CD4-positive, alpha-beta memory T cell (primary cell): ENCODE data around the gene MAST3. TPM values are rescaled to one million over a fixed set of nuclear protein-coding genes. Genes with fewer than 3 reads are reported as not detected.
A peak's percentile ranks its signal among the peaks of the same experiment; 100 is the strongest.
"Not testable (repeated sequence)": the region's sequence is repeated elsewhere in the genome, so short reads cannot be mapped to it uniquely, and the experiment has no call there.

Experiments
- CTCF ChIA-PET: fragments of 350-600 bp; sonication (Branson Sonifier 250); formaldehyde crosslinking; loops from one replicate; lab custom pipeline; 2021; ENCODE audit warnings: inconsistent platforms; ENCODE audit not compliant: partially characterized antibody; lab: Charles Lee
- POLR2A ChIA-PET: fragments of 350-600 bp; sonication (Branson Sonifier 250); formaldehyde crosslinking; loops from one replicate; lab custom pipeline; 2021; ENCODE audit not compliant: partially characterized antibody; lab: Charles Lee
- DNase-seq, 5 donors: peaks; one replicate each; pipeline versions ENCODE4 v3.0.0 to v3.0.0-alpha.2; 2020 to 2022; ENCODE audit warnings: mixed read lengths in 1 of 5
- H3K27ac ChIP-seq: one replicate; pipeline ENCODE4 v1.7.0; 2013; ENCODE audit warnings: low read depth, low read length
- H3K27me3 ChIP-seq: 2 replicates; pipeline ENCODE4 v1.7.0; 2013; ENCODE audit warnings: mild to moderate bottlenecking, low read length, moderate library complexity; ENCODE audit not compliant: insufficient read depth
- H3K36me3 ChIP-seq: 2 replicates; pipeline ENCODE4 v1.7.0; 2013; ENCODE audit warnings: mild to moderate bottlenecking, low read length, moderate library complexity; ENCODE audit not compliant: insufficient read depth
- H3K4me1 ChIP-seq: 2 replicates; pipeline ENCODE4 v1.7.0; 2013; ENCODE audit warnings: mild to moderate bottlenecking, low read length, moderate library complexity; ENCODE audit not compliant: insufficient read depth
- H3K4me3 ChIP-seq, 2 donors: one replicate each; pipeline ENCODE4 v1.7.0; 2013; ENCODE audit warnings: low read length in 2 of 2, mild to moderate bottlenecking in 1 of 2
- H3K9me3 ChIP-seq, 2 donors: one replicate each; pipeline ENCODE4 v1.7.0; 2013; ENCODE audit warnings: low read length in 2 of 2, control low read depth in 1 of 2; ENCODE audit not compliant: control insufficient read depth in 1 of 2
- H3K27ac Mint-ChIP-seq, 7 donors: one replicate each; pipeline ENCODE4 v1.8.0; 2020 to 2021; ENCODE audit warnings: mixed read lengths in 7 of 7, mild to moderate bottlenecking in 6 of 7, inconsistent platforms in 3 of 7, moderate library complexity in 3 of 7
- H3K27me3 Mint-ChIP-seq, 2 donors: one replicate each; pipeline ENCODE4 v1.8.0; 2020 to 2021; ENCODE audit warnings: mixed read lengths in 2 of 2
- H3K36me3 Mint-ChIP-seq, 2 donors: one replicate each; pipeline ENCODE4 v1.8.0; 2020 to 2021; ENCODE audit warnings: mixed read lengths in 2 of 2, inconsistent platforms in 1 of 2, mild to moderate bottlenecking in 1 of 2
- H3K4me1 Mint-ChIP-seq, 4 donors: one replicate each; pipeline ENCODE4 v1.8.0; 2020 to 2021; ENCODE audit warnings: mixed read lengths in 4 of 4, mild to moderate bottlenecking in 1 of 4
- H3K4me3 Mint-ChIP-seq, 8 donors: one replicate each; pipeline ENCODE4 v1.8.0; 2020 to 2021; ENCODE audit warnings: mixed read lengths in 8 of 8, mild to moderate bottlenecking in 7 of 8, moderate library complexity in 6 of 8, inconsistent platforms in 3 of 8
- H3K9me3 Mint-ChIP-seq, 8 donors: one replicate each; pipeline ENCODE4 v1.8.0; 2020 to 2021; ENCODE audit warnings: mixed read lengths in 8 of 8, mild to moderate bottlenecking in 5 of 8, inconsistent platforms in 3 of 8, moderate library complexity in 1 of 8
- intact Hi-C: fragments of 100-400 bp; cut with micrococcal nuclease; formaldehyde crosslinking; loops from one replicate; pipeline ENCODE4 v1.15.1; 2023
- polyA plus RNA-seq, 2 donors: library from polyadenylated mRNA; unstranded; fragments of 300-500 nt; fragmentation: Illumina TruSeq; gene quantifications; one replicate each; pipeline ENCODE4 v1.2.3, GENCODE V29; 2021
- total RNA-seq, 2 experiments: library from RNA; stranded (reverse); gene quantifications; one replicate each; pipeline ENCODE4 v1.2.3, GENCODE V29; 2021

Gene MAST3
- total and polyA plus RNA-seq, 4 experiments from 2014 or later, result 4.3 to 53.9 (median 34.2) TPM

- Mint-ChIP-seq H3K27me3 (no peaks in the 10 kb centered on the region), H3K27ac (peak overlapping the region; percentile 52 to 85 (median 62)), H3K36me3 (peaks cover 37 to 39% of the 10 kb centered on the region in 2 donors), H3K9me3 (peaks cover 0 to 3% (median 0%) of the 10 kb centered on the region in 8 donors), H3K4me1 (peaks cover 33 to 62% (median 49%) of the 10 kb centered on the region in 4 donors), H3K4me3 (peak overlapping the region; percentile 24 to 80 (median 60))
- ChIA-PET CTCF (no interaction called here), POLR2A (no interaction called here)
- H3K27ac ChIP-seq, result no peak overlapping the region
- intact Hi-C loops, result no loop called here
- no peaks in the 10 kb centered on the region for H3K27me3 ChIP-seq
- H3K9me3 ChIP-seq, result no peaks in the 10 kb centered on the region
- peaks cover 27% of the 10 kb centered on the region for H3K36me3 ChIP-seq
- no peak for DNase-seq
- H3K4me3 ChIP-seq, result no peak overlapping the region
- H3K4me1 ChIP-seq, result peaks cover 52% of the 10 kb centered on the region
Measured at GRCh38 chr19:18083929-18084684, 13.5 kb upstream of the MAST3 start.

- Mint-ChIP-seq H3K27me3 (no peaks in the 10 kb centered on the region), H3K9me3 (peaks cover 0 to 3% (median 0%) of the 10 kb centered on the region in 8 donors), H3K36me3 (peaks cover 24 to 32% of the 10 kb centered on the region in 2 donors), H3K27ac (peak overlapping the region; percentile 98 to 99 (median 98)), H3K4me3 (peak overlapping the region; percentile 95 to 98 (median 97)), H3K4me1 (peaks cover 46 to 76% (median 60%) of the 10 kb centered on the region in 4 donors)
- Histone ChIP-seq H3K27me3 (no peaks in the 10 kb centered on the region), H3K4me1 (peaks cover 70% of the 10 kb centered on the region), H3K4me3 (peak overlapping the region; percentile 84 to 95), H3K9me3 (no peaks in the 10 kb centered on the region), H3K27ac (peak overlapping the region; percentile 87), H3K36me3 (peaks cover 16% of the 10 kb centered on the region)
- intact Hi-C loops, result loop anchor here (2.0 kb wide), 1 partner anchor 19 kb away; no protein-coding TSS in a partner anchor
- CTCF ChIA-PET, result interaction anchor here (1.0 to 3.3 kb wide), 3 partner anchors 14 to 148 kb away, joined by 3 to 10 read pairs (median 7); partner anchors contain the start of gene PIK3R2
- POLR2A ChIA-PET, result interaction anchor here (0.9 to 9.5 kb wide), 12 partner anchors 8 to 283 kb away, joined by 3 to 159 read pairs (median 7); partner anchors contain the start of genes ARRDC2 and MAST3
- no peak for DNase-seq
Measured at GRCh38 chr19:18085702-18086457, 11.7 kb upstream of the MAST3 start.

GRCh38 chr19:18086590-18087138, 10.9 kb upstream of the MAST3 start, which contains the start of gene IL12RB1:
Gene IL12RB1 (minus strand): TSS chr19:18086934. CDS start chr19:18086823, 111 bp downstream.
- Histone ChIP-seq H3K27ac (peak within 1 kb of the TSS; percentile 87), H3K36me3 (peaks cover 15% of the 10 kb centered on the region), H3K9me3 (no peaks in the 10 kb centered on the region), H3K27me3 (no peaks in the 10 kb centered on the region), H3K4me1 (peaks cover 77% of the 10 kb centered on the region), H3K4me3 (peak within 1 kb of the TSS; percentile 84 to 95)
- H3K27me3 Mint-ChIP-seq, result no peaks in the 10 kb centered on the region
- H3K9me3 Mint-ChIP-seq, result peaks cover 0 to 3% (median 0%) of the 10 kb centered on the region in 8 donors
- POLR2A ChIA-PET, result interaction anchor here (0.6 to 9.5 kb wide), 23 partner anchors 8 to 284 kb away, joined by 3 to 159 read pairs (median 6); partner anchors contain the start of genes ARRDC2, CCDC124, IFI30 and JUND
- intact Hi-C loops, result loop anchor here (2.0 kb wide), 1 partner anchor 18 kb away; no protein-coding TSS in a partner anchor
- CTCF ChIA-PET, result interaction anchor here (1.0 to 4.3 kb wide), 6 partner anchors 11 to 148 kb away, joined by 3 to 30 read pairs (median 10); partner anchors contain the start of genes MAST3 and PIK3R2
- H3K4me3 Mint-ChIP-seq, result peak within 1 kb of the TSS; percentile 95 to 98 (median 97)
- H3K27ac Mint-ChIP-seq, result peak within 1 kb of the TSS; percentile 98 to 99 (median 98)
- peak; percentile 67 to 83 (median 74) for DNase-seq
- H3K36me3 Mint-ChIP-seq, result peaks cover 23 to 30% of the 10 kb centered on the region in 2 donors
- H3K4me1 Mint-ChIP-seq, result peaks cover 51 to 83% (median 66%) of the 10 kb centered on the region in 4 donors

GRCh38 chr19:18089096-18089541, 8.5 kb upstream of the MAST3 start:
- peak; percentile 56 to 89 (median 65) for DNase-seq
- H3K27me3 ChIP-seq, H3K4me3 ChIP-seq, H3K9me3 ChIP-seq, H3K36me3 ChIP-seq, H3K27me3 Mint-ChIP-seq, H3K9me3 Mint-ChIP-seq, intact Hi-C loops: not testable (repeated sequence)
- Mint-ChIP-seq H3K27ac (peak overlapping the region; percentile 98 to 100 (median 99)), H3K4me3 (peak overlapping the region in 7 of 8 donors; percentile 54 to 80 (median 74)), H3K36me3 (peaks cover 6 to 12% of the 10 kb centered on the region in 2 donors), H3K4me1 (peaks cover 45 to 85% (median 65%) of the 10 kb centered on the region in 4 donors)
- CTCF ChIA-PET, result interaction anchor here (0.6 to 4.3 kb wide), 9 partner anchors 14 to 151 kb away, joined by 3 to 30 read pairs (median 4); no protein-coding TSS in a partner anchor
- Histone ChIP-seq H3K27ac (peak overlapping the region; percentile 85), H3K4me1 (peaks cover 87% of the 10 kb centered on the region)
- POLR2A ChIA-PET, result interaction anchor here (0.8 to 9.5 kb wide), 13 partner anchors 9 to 216 kb away, joined by 3 to 159 read pairs (median 6); partner anchors contain the start of genes ARRDC2, CCDC124 and MAST3

- no peaks in the 10 kb centered on the region for H3K27me3 ChIP-seq
- no peaks in the 10 kb centered on the region for H3K27me3 Mint-ChIP-seq
- H3K9me3 Mint-ChIP-seq, result no peaks in the 10 kb centered on the region
- DNase-seq, result no peak
- peak overlapping the region; percentile 98 to 100 (median 99) for H3K27ac Mint-ChIP-seq
- H3K4me1 Mint-ChIP-seq, result peaks cover 40 to 79% (median 59%) of the 10 kb centered on the region in 4 donors
- H3K4me1 ChIP-seq, result peaks cover 81% of the 10 kb centered on the region
- H3K4me3 Mint-ChIP-seq, result peak overlapping the region in 6 of 8 donors; percentile 29 to 83 (median 75)
- ChIA-PET CTCF (interaction anchor here (0.9 to 4.3 kb wide), 5 partner anchors 21 to 157 kb away, joined by 3 to 30 read pairs (median 3); partner anchors contain the start of gene CCDC124), POLR2A (interaction anchor here (1.0 to 9.5 kb wide), 10 partner anchors 9 to 329 kb away, joined by 4 to 159 read pairs (median 14); partner anchors contain the start of genes ARRDC2, MAST3, MPV17L2 and PIK3R2)
- H3K36me3 Mint-ChIP-seq, result peaks cover 0 to 7% of the 10 kb centered on the region in 2 donors
- H3K4me3 ChIP-seq, result no peak overlapping the region
- H3K9me3 ChIP-seq, result no peaks in the 10 kb centered on the region
- no peaks in the 10 kb centered on the region for H3K36me3 ChIP-seq
- peak overlapping the region; percentile 85 for H3K27ac ChIP-seq
- intact Hi-C loops, result loop anchor here (10.0 kb wide), 1 partner anchor 325 kb away; the partner anchor contains the start of gene SSBP4
Measured at GRCh38 chr19:18089726-18090125, 7.9 kb upstream of the MAST3 start.
